Gastroesophageal sphincter (tissue), 3 donors: Measurements from ENCODE around the gene DUSP15.

Experiments
- CTCF ChIP-seq, 4 experiments: fragments of 200-600 bp in 2 of 4; fragments of 450-650 bp in 2 of 4; sonication (generic) in 1 of 4; IDR thresholded peaks; one replicate each; pipeline ENCODE4 v1.5.1; 2017 to 2019; ENCODE audit warnings: antibody characterized with exemption in 4 of 4, mild to moderate bottlenecking in 2 of 4, moderate library complexity in 2 of 4
- POLR2AphosphoS5 ChIP-seq: sonication (generic); formaldehyde crosslinking; IDR thresholded peaks from one replicate; pipeline ENCODE4 v1.6.1; 2017; ENCODE audit warnings: antibody characterized with exemption

- no peak for TF ChIP-seq CTCF (IDR thresholded peaks at IDR 0.05)
- TF ChIP-seq POLR2AphosphoS5, result no peak
These were observed 18.9 kb downstream of the DUSP15 start for GRCh38 chr20:31851240-31851955.
